PC-9 (cell line): ENCODE measurements around the gene CD300A. TPM values are rescaled to one million over a fixed set of nuclear protein-coding genes. Genes with fewer than 3 reads are reported as not detected.
A peak's percentile ranks its signal among the peaks of the same experiment; 100 is the strongest.

Source experiments
- BruUV-seq: library from RNA; stranded (reverse); fragments of 400-500 nt; replicated peaks from 2 replicates; lab custom pipeline; 2021; lab: Mats Ljungman, UMichigan
- CTCF ChIA-PET: fragments of 300-600 bp; sonication (Branson Sonifier 250); formaldehyde crosslinking; loops from one replicate; lab custom pipeline; 2022; ENCODE audit warnings: antibody characterized with exemption; lab: Charles Lee
- POLR2A ChIA-PET: fragments of 300-600 bp; sonication (Branson Sonifier 250); formaldehyde crosslinking; loops from one replicate; lab custom pipeline; 2022; ENCODE audit warnings: antibody characterized with exemption; ENCODE audit not compliant: unreplicated experiment; lab: Charles Lee
- DNase-seq, 2 experiments: peaks; one replicate each; pipeline versions ENCODE4 v3.0.0 to v3.0.0-alpha.2; 2015 to 2022; ENCODE audit warnings: mixed read lengths in 1 of 2
- H2AFZ ChIP-seq: fragments of 200-600 bp; sonication (generic); 2 replicates; pipeline ENCODE4 v1.8.1; 2017; ENCODE audit warnings: antibody characterized with exemption
- H3F3A ChIP-seq: fragments of 200-600 bp; sonication (generic); 2 replicates; pipeline ENCODE4 v1.8.1; 2017; ENCODE audit warnings: antibody characterized with exemption, mild to moderate bottlenecking, low read depth; ENCODE audit not compliant: insufficient read depth
- H3K27ac ChIP-seq: fragments of 200-600 bp; sonication (generic); 2 replicates; pipeline ENCODE4 v1.6.1; 2016; ENCODE audit warnings: mixed run types
- H3K27me3 ChIP-seq: fragments of 200-600 bp; sonication (generic); 2 replicates; pipeline ENCODE4 v1.6.1; 2016; ENCODE audit warnings: low read depth, mixed run types; ENCODE audit not compliant: insufficient read depth
- H3K36me3 ChIP-seq: fragments of 200-600 bp; sonication (generic); 2 replicates; pipeline ENCODE4 v1.6.1; 2016; ENCODE audit warnings: low read depth, mixed run types
- H3K4me1 ChIP-seq: fragments of 200-600 bp; sonication (generic); replicated peaks from 2 replicates; pipeline ENCODE4 v1.6.1; 2016; ENCODE audit warnings: mixed run types; ENCODE audit not compliant: insufficient read depth
- H3K4me2 ChIP-seq: fragments of 200-600 bp; sonication (generic); 2 replicates; pipeline ENCODE4 v1.6.1; 2017; ENCODE audit warnings: mixed run types
- H3K4me3 ChIP-seq: fragments of 200-600 bp; sonication (generic); 2 replicates; pipeline ENCODE4 v1.6.1; 2016; ENCODE audit warnings: mixed run types
- H3K79me2 ChIP-seq: fragments of 200-600 bp; sonication (generic); 2 replicates; pipeline ENCODE4 v1.6.1; 2017; ENCODE audit warnings: low read depth, mixed run types
- H3K9me2 ChIP-seq: fragments of 200-600 bp; sonication (generic); 2 replicates; pipeline ENCODE4 v1.8.1; 2017; ENCODE audit warnings: mild to moderate bottlenecking; ENCODE audit not compliant: insufficient read depth
- H3K9me3 ChIP-seq: fragments of 200-600 bp; sonication (generic); 2 replicates; pipeline ENCODE4 v1.8.1; 2016; ENCODE audit warnings: low read depth; ENCODE audit not compliant: insufficient read depth
- H4K20me1 ChIP-seq: fragments of 200-600 bp; sonication (generic); 2 replicates; pipeline ENCODE4 v1.8.1; 2017; ENCODE audit not compliant: insufficient read depth
- EZH2 ChIP-seq: fragments of 200-600 bp; sonication (generic); IDR thresholded peaks from 2 replicates; pipeline ENCODE4 v1.8.0; 2017; ENCODE audit warnings: antibody characterized with exemption, low read depth
- intact Hi-C: fragments of 100-400 bp; cut with micrococcal nuclease; formaldehyde crosslinking; loops from one replicate; pipeline ENCODE4 v1.10.0; 2022; ENCODE audit not compliant: unreplicated experiment
- total RNA-seq: library from RNA; stranded (reverse); gene quantifications from 2 replicates; pipeline ENCODE4 v1.2.3, GENCODE V29; 2021
- TF ChIP-seq, protein P1 (sequence below): fragments of 200-600 bp; sonication (generic); conservative IDR thresholded peaks from 2 replicates; pipeline ENCODE4 v1.6.1; 2017; ENCODE audit warnings: mixed run types, antibody characterized with exemption, mild to moderate bottlenecking, moderate library complexity

Gene CD300A
- total RNA-seq, 1 experiment from 2014 or later, result not detected

DNA sequence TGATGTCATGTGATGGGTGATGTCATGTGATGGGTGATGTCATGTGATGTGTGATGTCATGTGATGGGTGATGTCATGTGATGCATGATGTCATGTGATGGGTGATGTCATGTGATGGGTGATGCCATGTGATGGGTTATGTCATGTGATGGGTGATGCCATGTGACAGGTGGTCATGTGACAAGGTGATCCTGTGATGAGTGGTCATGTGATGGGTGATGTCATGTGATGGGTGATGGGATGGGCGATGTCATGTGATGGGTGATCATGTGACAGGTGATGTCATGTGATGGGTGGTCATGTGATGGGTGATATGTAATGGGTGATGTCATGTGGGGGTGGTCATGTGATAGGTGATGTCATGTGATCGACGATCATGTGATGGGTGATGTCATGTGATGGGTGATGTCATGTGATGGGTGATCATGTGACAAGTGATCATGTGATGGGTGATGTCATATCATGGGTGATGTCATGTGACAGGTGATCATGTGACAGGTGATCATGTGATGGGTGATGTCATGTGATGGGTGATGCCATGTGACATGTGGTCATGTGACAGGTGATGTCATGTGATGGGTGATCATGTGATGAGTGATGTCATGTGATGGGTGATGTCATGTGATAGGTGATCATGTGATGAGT is 47.7 kb downstream of the CD300A start:
- CTCF ChIA-PET, result no interaction called here
- Histone ChIP-seq H3K9me2 (no peaks in the 10 kb centered on the region), H3K36me3 (no peaks in the 10 kb centered on the region), H3K27ac (no peak overlapping the region), H3K4me3 (no peak overlapping the region), H3K9me3 (0 out of 2 replicates have a peak, but pooled peaks cover 4% of the 10 kb centered on the region), H3K4me2 (no peak overlapping the region), H3F3A (no peaks in the 10 kb centered on the region), H3K4me1 (no peaks in the 10 kb centered on the region), H3K79me2 (no peaks in the 10 kb centered on the region), H4K20me1 (no peaks in the 10 kb centered on the region), H2AFZ (no peak overlapping the region), H3K27me3 (peaks cover 28% of the 10 kb centered on the region)
- POLR2A ChIA-PET, result no interaction called here
- no TSS peak for BruUV-seq
- TF ChIP-seq, protein P1, sequence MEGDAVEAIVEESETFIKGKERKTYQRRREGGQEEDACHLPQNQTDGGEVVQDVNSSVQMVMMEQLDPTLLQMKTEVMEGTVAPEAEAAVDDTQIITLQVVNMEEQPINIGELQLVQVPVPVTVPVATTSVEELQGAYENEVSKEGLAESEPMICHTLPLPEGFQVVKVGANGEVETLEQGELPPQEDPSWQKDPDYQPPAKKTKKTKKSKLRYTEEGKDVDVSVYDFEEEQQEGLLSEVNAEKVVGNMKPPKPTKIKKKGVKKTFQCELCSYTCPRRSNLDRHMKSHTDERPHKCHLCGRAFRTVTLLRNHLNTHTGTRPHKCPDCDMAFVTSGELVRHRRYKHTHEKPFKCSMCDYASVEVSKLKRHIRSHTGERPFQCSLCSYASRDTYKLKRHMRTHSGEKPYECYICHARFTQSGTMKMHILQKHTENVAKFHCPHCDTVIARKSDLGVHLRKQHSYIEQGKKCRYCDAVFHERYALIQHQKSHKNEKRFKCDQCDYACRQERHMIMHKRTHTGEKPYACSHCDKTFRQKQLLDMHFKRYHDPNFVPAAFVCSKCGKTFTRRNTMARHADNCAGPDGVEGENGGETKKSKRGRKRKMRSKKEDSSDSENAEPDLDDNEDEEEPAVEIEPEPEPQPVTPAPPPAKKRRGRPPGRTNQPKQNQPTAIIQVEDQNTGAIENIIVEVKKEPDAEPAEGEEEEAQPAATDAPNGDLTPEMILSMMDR, result no peak
- TF ChIP-seq EZH2, result no peak
- intact Hi-C loops, result no loop called here
- peak in 1 of 2 experiments; percentile 11 for DNase-seq

DNA sequence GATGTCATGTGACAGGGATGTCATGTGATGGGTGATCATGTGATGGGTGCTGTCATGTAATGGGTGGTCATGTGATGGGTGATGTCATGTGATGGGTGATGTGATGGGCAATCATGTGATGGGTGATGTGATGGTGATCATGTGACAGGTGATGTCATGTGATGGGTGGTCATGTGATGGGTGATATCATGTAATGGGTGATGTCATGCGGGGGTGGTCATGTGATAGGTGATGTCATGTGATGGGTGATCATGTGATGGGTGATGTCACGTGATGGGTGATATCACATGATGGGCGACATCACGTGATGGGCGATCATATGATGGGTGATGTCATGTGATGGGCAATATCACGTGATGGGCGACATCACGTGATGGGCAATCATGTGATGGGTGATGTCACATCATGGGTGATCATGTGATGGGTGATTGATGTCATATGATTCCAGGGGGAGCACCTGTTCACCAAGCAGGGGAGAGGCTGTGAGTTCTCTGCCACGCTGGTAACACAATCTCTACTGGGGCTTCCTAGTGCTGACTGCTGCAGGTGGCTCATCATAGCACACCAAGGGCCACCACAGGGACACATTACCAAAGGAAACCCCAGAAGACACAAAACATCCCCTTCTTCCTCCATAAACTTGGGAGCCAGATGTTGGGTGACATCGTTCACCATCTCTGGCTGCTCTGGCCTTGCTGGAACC is 48.3 kb downstream of the CD300A start:
- DNase-seq, result peak in 1 of 2 experiments; percentile 11
- no peak for TF ChIP-seq EZH2
- TF ChIP-seq, protein P1, result no peak
- no peaks in the 10 kb centered on the region for H4K20me1 ChIP-seq
- H3K27ac ChIP-seq, result no peak overlapping the region
- H3K36me3 ChIP-seq, result no peaks in the 10 kb centered on the region
- H3K27me3 ChIP-seq, result peaks cover 35% of the 10 kb centered on the region
- H3K79me2 ChIP-seq, result no peaks in the 10 kb centered on the region
- POLR2A ChIA-PET, result no interaction called here
- no TSS peak for BruUV-seq
- CTCF ChIA-PET, result no interaction called here
- intact Hi-C loops, result no loop called here
- H3K4me1 ChIP-seq, result no peaks in the 10 kb centered on the region
- H3K9me2 ChIP-seq, result no peaks in the 10 kb centered on the region
- H3K4me3 ChIP-seq, result no peak overlapping the region
- 0 out of 2 replicates have a peak, but pooled peaks cover 4% of the 10 kb centered on the region for H3K9me3 ChIP-seq
- H3F3A ChIP-seq, result no peaks in the 10 kb centered on the region
- H3K4me2 ChIP-seq, result no peak overlapping the region
- no peak overlapping the region for H2AFZ ChIP-seq

DNA sequence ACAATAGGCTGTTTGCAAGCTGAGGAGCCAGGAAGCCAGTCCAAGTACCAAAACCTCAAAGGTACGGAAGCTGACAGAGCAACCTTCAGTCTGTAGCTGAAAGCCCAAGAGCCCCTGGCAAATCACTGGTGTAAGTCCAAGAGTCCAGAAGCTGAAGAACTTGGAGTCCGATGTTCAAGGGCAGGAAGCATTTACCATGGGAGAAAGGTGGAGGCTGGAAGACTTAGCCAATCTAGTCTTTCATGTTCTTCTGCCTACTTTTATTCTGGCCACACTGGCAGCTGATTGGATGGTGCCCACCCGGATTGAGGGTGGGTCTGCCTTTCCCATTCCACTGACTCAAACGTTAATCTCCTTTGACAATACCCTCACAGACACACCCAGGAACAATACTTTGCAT is 49.5 kb downstream of the CD300A start:
- Histone ChIP-seq H3K27me3 (peaks cover 47% of the 10 kb centered on the region), H2AFZ (no peak overlapping the region), H3K9me3 (0 out of 2 replicates have a peak, but pooled peaks cover 4% of the 10 kb centered on the region), H3K9me2 (no peaks in the 10 kb centered on the region), H3K4me2 (no peak overlapping the region), H3K4me3 (no peak overlapping the region), H3K4me1 (no peaks in the 10 kb centered on the region), H3F3A (no peaks in the 10 kb centered on the region), H3K27ac (no peak overlapping the region), H3K36me3 (no peaks in the 10 kb centered on the region), H4K20me1 (no peaks in the 10 kb centered on the region), H3K79me2 (no peaks in the 10 kb centered on the region)
- no peak for DNase-seq
- POLR2A ChIA-PET, result no interaction called here
- CTCF ChIA-PET, result no interaction called here
- intact Hi-C loops, result no loop called here
- TF ChIP-seq EZH2, result no peak
- TF ChIP-seq, protein P1, result no peak
- BruUV-seq, result no TSS peak
